Kidney (tissue), 14 donors: ENCODE measurements around the gene ABCA7. TPM values are rescaled to one million over a fixed set of nuclear protein-coding genes. Genes with fewer than 3 reads are reported as not detected.

Source experiments
- DNase-seq, 5 donors: peaks; one replicate each; pipeline ENCODE4 v3.0.0-alpha.2; 2013 to 2020
- FAIRE-seq: peaks from 2 replicates; lab custom pipeline; 2012; peaks lifted over from hg19 to GRCh38; lab: Jason Lieb, UNC
- H3K27ac ChIP-seq, 2 donors: one replicate each; pipeline ENCODE4 v1.7.0; 2013; ENCODE audit warnings: low read depth in 2 of 2, low read length in 2 of 2, inconsistent platforms in 1 of 2
- H3K27me3 ChIP-seq: one replicate; pipeline ENCODE4 v1.7.1; 2013; ENCODE audit warnings: low read length, inconsistent platforms; ENCODE audit not compliant: control insufficient read depth, insufficient read depth
- H3K36me3 ChIP-seq, 3 donors: one replicate each; pipeline versions ENCODE4 v1.7.0 to v1.7.1; 2013; ENCODE audit warnings: low read length in 3 of 3, control low read depth in 1 of 3, inconsistent platforms in 1 of 3; ENCODE audit not compliant: insufficient read depth in 3 of 3, control insufficient read depth in 2 of 3
- H3K4me1 ChIP-seq, 3 donors: one replicate each; pipeline versions ENCODE4 v1.7.0 to v1.7.1; 2013; ENCODE audit warnings: low read length in 3 of 3, inconsistent platforms in 1 of 3, low read depth in 1 of 3; ENCODE audit not compliant: control insufficient read depth in 2 of 3, insufficient read depth in 2 of 3
- H3K4me3 ChIP-seq, 3 donors: one replicate each; pipeline versions ENCODE4 v1.7.0 to v1.8.1; 2013; ENCODE audit warnings: low read length in 3 of 3, control low read depth in 1 of 3, inconsistent platforms in 1 of 3
- H3K9ac ChIP-seq, 3 donors: one replicate each; pipeline versions ENCODE4 v1.7.0 to v1.7.1; 2013; ENCODE audit warnings: low read length in 3 of 3, control low read depth in 1 of 3, inconsistent platforms in 1 of 3
- H3K9me3 ChIP-seq, 3 donors: one replicate each; pipeline versions ENCODE4 v1.7.0 to v1.7.1; 2013; ENCODE audit warnings: low read length in 3 of 3, control low read depth in 1 of 3, inconsistent platforms in 1 of 3; ENCODE audit not compliant: control insufficient read depth in 2 of 3, insufficient read depth in 1 of 3
- intact Hi-C: fragments of 100-400 bp; cut with DNase I; formaldehyde crosslinking; loops from one replicate; pipeline ENCODE4 v1.11.1; 2022
- polyA plus RNA-seq: library from polyadenylated mRNA; stranded (reverse); fragments of 350-450 nt; fragmentation: Illumina TruSeq; extraction: RNeasy Lipid Tissue Mini Kit (QIAGEN cat#74804); gene quantifications from one replicate; pipeline ENCODE4 v1.2.3, GENCODE V29; 2014; ENCODE audit warnings: low read depth, low replicate concordance; ENCODE audit not compliant: insufficient read depth
- total RNA-seq: library from RNA; stranded (reverse); fragmentation: NEBNext Ultra II Directional; extraction: Animal tissue kit (Norgen Biotek cat#: 25700); gene quantifications from one replicate; pipeline ENCODE4 v1.2.1, GENCODE V29; 2021
- TF ChIP-seq, protein P1 (sequence below): IDR thresholded peaks from 3 replicates; pipeline ENCODE4 v1.5.1; 2012; ENCODE audit warnings: mild to moderate bottlenecking, moderate library complexity, borderline replicate concordance; ENCODE audit not compliant: insufficient read depth; ENCODE audit errors: extremely low read depth
- donor health status: control.
- donor health status: control.
- donor health status: control.
- donor health status: control.
- donor health status: control.
- donor health status: DM: yes; HTN: yes; CAD: no.
- donor health status: Normal renal cell carcinoma (clear cell type).

The ABCA7 gene
- total and polyA plus RNA-seq, 2 donors from 2014 or later = 11.7 to 20.4 TPM

DNA sequence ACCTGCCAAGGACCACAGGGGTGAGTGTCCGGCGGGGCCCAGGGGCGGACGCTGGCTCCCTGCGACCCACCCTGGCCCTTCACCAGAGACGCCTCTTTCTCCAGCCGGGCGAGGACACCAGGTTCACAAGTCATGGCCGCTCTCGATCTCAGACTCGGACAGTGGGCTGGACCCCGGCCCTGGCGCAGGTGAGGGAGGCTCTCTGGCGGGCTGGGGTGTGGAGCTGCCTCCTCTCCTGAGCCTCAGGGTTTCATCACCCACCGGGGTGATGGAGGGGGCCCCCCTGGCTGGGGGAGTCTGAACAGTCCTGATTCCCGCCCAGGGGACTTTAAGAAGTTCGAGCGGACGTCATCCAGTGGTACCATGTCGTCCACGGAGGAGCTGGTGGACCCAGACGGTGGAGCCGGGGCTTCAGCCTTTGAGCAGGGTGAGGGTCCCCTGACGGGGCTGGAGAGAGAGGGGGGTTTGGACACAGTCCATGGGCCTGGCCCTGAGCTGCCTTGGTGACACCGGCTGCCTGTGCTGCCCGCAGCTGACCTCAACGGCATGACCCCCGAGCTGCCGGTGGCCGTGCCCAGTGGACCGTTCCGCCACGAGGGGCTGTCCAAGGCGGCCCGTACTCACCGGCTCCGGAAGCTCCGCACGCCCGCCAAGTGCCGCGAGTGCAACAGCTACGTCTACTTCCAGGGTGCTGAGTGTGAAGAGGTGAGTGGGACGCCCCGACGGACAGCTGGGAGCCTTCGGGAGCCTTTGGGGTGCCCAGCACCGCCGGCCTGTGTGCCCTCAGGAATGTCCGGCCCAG, 40.7 kb downstream of the ABCA7 start:
- intact Hi-C loops = no loop called here
- no peaks in the 10 kb centered on the region for H3K27me3 ChIP-seq
- no peak overlapping the region for H3K9ac ChIP-seq
- TF ChIP-seq, protein P1, sequence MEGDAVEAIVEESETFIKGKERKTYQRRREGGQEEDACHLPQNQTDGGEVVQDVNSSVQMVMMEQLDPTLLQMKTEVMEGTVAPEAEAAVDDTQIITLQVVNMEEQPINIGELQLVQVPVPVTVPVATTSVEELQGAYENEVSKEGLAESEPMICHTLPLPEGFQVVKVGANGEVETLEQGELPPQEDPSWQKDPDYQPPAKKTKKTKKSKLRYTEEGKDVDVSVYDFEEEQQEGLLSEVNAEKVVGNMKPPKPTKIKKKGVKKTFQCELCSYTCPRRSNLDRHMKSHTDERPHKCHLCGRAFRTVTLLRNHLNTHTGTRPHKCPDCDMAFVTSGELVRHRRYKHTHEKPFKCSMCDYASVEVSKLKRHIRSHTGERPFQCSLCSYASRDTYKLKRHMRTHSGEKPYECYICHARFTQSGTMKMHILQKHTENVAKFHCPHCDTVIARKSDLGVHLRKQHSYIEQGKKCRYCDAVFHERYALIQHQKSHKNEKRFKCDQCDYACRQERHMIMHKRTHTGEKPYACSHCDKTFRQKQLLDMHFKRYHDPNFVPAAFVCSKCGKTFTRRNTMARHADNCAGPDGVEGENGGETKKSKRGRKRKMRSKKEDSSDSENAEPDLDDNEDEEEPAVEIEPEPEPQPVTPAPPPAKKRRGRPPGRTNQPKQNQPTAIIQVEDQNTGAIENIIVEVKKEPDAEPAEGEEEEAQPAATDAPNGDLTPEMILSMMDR = no peak
- H3K9me3 ChIP-seq = no peaks in the 10 kb centered on the region
- no peaks in the 10 kb centered on the region for H3K36me3 ChIP-seq
- no peak overlapping the region for H3K4me3 ChIP-seq
- DNase-seq = peak in 1 of 5 donors; percentile 85
- peaks cover 0 to 7% (median 0%) of the 10 kb centered on the region in 3 donors for H3K4me1 ChIP-seq
- no peak for FAIRE-seq
- H3K27ac ChIP-seq = no peak overlapping the region

DNA sequence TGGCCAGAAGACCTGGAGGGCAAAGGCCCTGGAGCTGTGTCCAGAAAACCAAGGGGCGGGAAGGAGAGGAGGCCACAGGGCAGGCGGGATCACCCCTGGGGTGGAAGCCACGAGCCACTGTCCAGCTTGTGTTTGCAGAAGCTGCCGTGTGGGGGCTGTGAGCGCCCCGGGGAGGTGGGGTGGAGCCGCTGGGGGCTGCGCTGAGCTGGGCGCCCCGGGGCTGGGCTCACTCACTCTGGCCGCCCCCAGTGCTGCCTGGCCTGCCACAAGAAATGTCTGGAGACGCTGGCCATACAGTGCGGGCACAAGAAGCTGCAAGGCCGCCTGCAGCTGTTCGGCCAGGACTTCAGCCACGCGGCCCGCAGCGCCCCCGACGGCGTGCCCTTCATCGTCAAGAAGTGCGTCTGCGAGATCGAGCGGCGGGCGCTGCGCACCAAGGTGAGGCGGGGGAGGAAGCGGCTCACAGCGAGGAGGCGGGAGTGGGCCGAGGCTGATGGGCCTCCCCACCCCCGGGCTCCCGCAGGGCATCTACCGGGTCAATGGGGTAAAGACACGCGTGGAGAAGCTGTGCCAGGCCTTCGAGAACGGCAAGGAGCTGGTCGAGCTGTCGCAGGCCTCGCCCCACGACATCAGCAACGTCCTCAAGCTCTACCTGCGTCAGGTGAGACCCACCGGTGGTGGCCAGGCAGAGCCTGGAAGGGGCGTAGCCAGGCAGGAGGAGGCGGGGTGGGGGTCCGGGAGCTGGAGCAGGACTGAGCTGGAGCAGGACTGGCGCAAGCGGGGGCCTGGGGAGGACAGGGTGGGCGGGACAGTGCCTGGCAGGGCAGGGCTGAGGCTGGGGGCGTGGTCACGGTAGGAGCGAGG, 41.6 kb downstream of the ABCA7 start:
- no peak for FAIRE-seq

DNA sequence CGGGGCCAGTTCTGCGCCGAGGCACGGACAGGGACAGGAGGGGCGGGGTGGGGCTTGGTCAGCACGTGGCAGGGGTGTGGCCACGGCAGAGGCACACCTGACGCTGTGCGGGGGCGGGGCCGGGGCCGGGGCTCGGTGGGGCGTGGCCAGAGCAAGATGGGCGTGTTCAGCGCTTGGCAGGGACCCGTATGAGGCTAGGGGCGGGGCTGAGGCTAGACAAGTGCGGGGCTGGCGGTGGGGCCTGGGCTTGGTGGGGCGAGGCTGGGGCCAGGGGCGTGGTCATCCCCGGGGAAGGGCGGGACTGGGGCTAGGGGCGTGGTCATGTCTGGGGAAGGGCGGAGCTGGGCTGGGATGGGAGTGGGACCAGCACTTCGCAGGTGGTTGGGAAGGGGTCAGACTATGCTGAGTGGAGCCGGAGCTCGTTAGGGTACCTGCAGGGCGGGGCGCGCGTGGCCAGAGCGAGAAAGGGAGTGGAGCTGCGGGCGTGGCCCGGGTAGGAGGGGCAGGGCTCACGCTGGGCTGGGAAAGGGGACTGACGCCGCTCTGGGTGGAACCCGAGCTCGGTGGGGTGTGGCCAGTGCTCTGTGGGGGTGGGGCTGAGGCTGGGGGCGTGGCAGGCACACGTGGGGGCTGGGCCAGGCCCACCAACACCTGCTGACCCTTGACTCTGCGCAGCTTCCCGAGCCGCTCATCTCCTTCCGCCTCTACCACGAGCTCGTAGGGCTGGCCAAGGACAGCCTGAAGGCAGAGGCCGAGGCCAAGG, 42.4 kb downstream of the ABCA7 start:
- Histone ChIP-seq H3K4me3 (peak overlapping the region in 1 of 3 donors; percentile 17), H3K27ac (peak overlapping the region in 1 of 2 donors; percentile 41), H3K9me3 (no peaks in the 10 kb centered on the region), H3K9ac (no peak overlapping the region), H3K36me3 (no peaks in the 10 kb centered on the region), H3K27me3 (no peaks in the 10 kb centered on the region), H3K4me1 (peaks cover 0 to 7% (median 0%) of the 10 kb centered on the region in 3 donors)
- FAIRE-seq (no peak), DNase-seq (peak; percentile 82 to 97 (median 91))
- intact Hi-C loops = no loop called here
- TF ChIP-seq, protein P1 = no peak

More for the DNA sequence above, 41.6 kb downstream of the ABCA7 start:
- TF ChIP-seq, protein P1 = no peak
- H3K27me3 ChIP-seq = no peaks in the 10 kb centered on the region
- no peaks in the 10 kb centered on the region for H3K36me3 ChIP-seq
- H3K9ac ChIP-seq = no peak overlapping the region
- intact Hi-C loops = no loop called here
- no peak overlapping the region for H3K27ac ChIP-seq
- H3K9me3 ChIP-seq = no peaks in the 10 kb centered on the region
- H3K4me1 ChIP-seq = peaks cover 0 to 7% (median 0%) of the 10 kb centered on the region in 3 donors
- no peak overlapping the region for H3K4me3 ChIP-seq
- peak in 2 of 5 donors; percentile 83 to 87 for DNase-seq
